H9 (cell line): Measurements from ENCODE around the gene SCN5A. TPM values are rescaled to one million over a fixed set of nuclear protein-coding genes. Genes with fewer than 3 reads are reported as not detected.

Experiments used
- DNase-seq: peaks from one replicate; pipeline ENCODE4 v3.0.0-alpha.2; 2017
- H2AFZ ChIP-seq: one replicate; pipeline ENCODE4 v1.6.1; 2013; ENCODE audit warnings: mild to moderate bottlenecking, low read length, control low read depth, moderate library complexity
- H2AK5ac ChIP-seq: 2 replicates; pipeline ENCODE4 v1.6.1; 2013; ENCODE audit warnings: low read length, control low read depth, mixed read lengths; ENCODE audit not compliant: insufficient read length
- H2BK120ac ChIP-seq: one replicate; pipeline ENCODE4 v1.6.1; 2013; ENCODE audit warnings: low read depth, mild to moderate bottlenecking, low read length, control low read depth, inconsistent platforms; ENCODE audit not compliant: poor library complexity, severe bottlenecking
- H2BK12ac ChIP-seq: 2 replicates; pipeline ENCODE4 v1.6.1; 2013; ENCODE audit warnings: low read length, control low read depth, mixed read lengths, low read depth; ENCODE audit not compliant: insufficient read length
- H2BK15ac ChIP-seq: 2 replicates; pipeline ENCODE4 v1.6.1; 2013; ENCODE audit warnings: low read depth, low read length, control low read depth
- H2BK20ac ChIP-seq: one replicate; pipeline ENCODE4 v1.6.1; 2013; ENCODE audit warnings: low read depth, mild to moderate bottlenecking, low read length, control low read depth, inconsistent platforms; ENCODE audit not compliant: poor library complexity, severe bottlenecking
- H2BK5ac ChIP-seq: 2 replicates; pipeline ENCODE4 v1.6.1; 2013; ENCODE audit warnings: low read length, control low read depth, mixed read lengths; ENCODE audit not compliant: insufficient read length
- H3K14ac ChIP-seq: 2 replicates; pipeline ENCODE4 v1.6.1; 2013; ENCODE audit warnings: low read length, control low read depth; ENCODE audit not compliant: insufficient read depth
- H3K18ac ChIP-seq: 2 replicates; pipeline ENCODE4 v1.6.1; 2013; ENCODE audit warnings: low read depth, mild to moderate bottlenecking, mixed read lengths, low read length, control low read depth; ENCODE audit not compliant: insufficient read length
- H3K23ac ChIP-seq: 2 replicates; pipeline ENCODE4 v1.6.1; 2013; ENCODE audit warnings: low read length, control low read depth, mixed read lengths, low read depth; ENCODE audit not compliant: insufficient read length
- H3K23me2 ChIP-seq: 2 replicates; pipeline ENCODE4 v1.6.1; 2013; ENCODE audit warnings: low read depth, mild to moderate bottlenecking, mixed read lengths, low read length, control low read depth; ENCODE audit not compliant: insufficient read length, poor library complexity, severe bottlenecking
- H3K27ac ChIP-seq: 2 replicates; pipeline ENCODE4 v1.5.1; 2013; ENCODE audit warnings: low read length, control low read depth, mixed read lengths, low read depth; ENCODE audit not compliant: insufficient read length
- H3K27me3 ChIP-seq: 2 replicates; pipeline ENCODE4 v1.6.1; 2013; ENCODE audit warnings: low read length, control low read depth, inconsistent platforms; ENCODE audit not compliant: insufficient read depth
- H3K4ac ChIP-seq: 2 replicates; pipeline ENCODE4 v1.6.1; 2013; ENCODE audit warnings: low read depth, mild to moderate bottlenecking, control low read depth, inconsistent platforms, low read length, moderate library complexity
- H3K4me1 ChIP-seq: 2 replicates; pipeline ENCODE4 v1.6.1; 2013; ENCODE audit warnings: low read length, control low read depth, inconsistent platforms; ENCODE audit not compliant: insufficient read depth
- H3K4me2 ChIP-seq: 2 replicates; pipeline ENCODE4 v1.6.1; 2013; ENCODE audit warnings: low read length, control low read depth, mixed read lengths; ENCODE audit not compliant: insufficient read length, insufficient read depth
- H3K56ac ChIP-seq: 2 replicates; pipeline ENCODE4 v1.6.1; 2013; ENCODE audit warnings: low read depth, mild to moderate bottlenecking, mixed read lengths, low read length, control low read depth; ENCODE audit not compliant: insufficient read length
- H3K79me1 ChIP-seq: 2 replicates; pipeline ENCODE4 v1.6.1; 2013; ENCODE audit warnings: low read depth, mild to moderate bottlenecking, moderate library complexity, low read length, control low read depth, inconsistent platforms; ENCODE audit not compliant: insufficient read depth, poor library complexity, severe bottlenecking
- H3K79me2 ChIP-seq: 2 replicates; pipeline ENCODE4 v1.6.1; 2013; ENCODE audit warnings: low read length, control low read depth, inconsistent platforms; ENCODE audit not compliant: insufficient read depth
- H3K9ac ChIP-seq: 2 replicates; pipeline ENCODE4 v1.6.1; 2013; ENCODE audit warnings: low read length, control low read depth, mixed read lengths; ENCODE audit not compliant: insufficient read length; ENCODE audit errors: extremely low read depth
- H3K9me3 ChIP-seq: one replicate; pipeline ENCODE4 v1.6.1; 2013; ENCODE audit warnings: low read depth, low read length, inconsistent platforms; ENCODE audit not compliant: control insufficient read depth
- H3T11ph ChIP-seq: one replicate; pipeline ENCODE4 v1.6.1; 2013; ENCODE audit warnings: mild to moderate bottlenecking, low read length, control low read depth, inconsistent platforms
- H4K20me1 ChIP-seq: one replicate; pipeline ENCODE4 v1.6.1; 2013; ENCODE audit not compliant: control insufficient read depth, insufficient read length, insufficient read depth
- H4K5ac ChIP-seq: 2 replicates; pipeline ENCODE4 v1.6.1; 2013; ENCODE audit warnings: low read depth, mild to moderate bottlenecking, mixed read lengths, low read length, control low read depth; ENCODE audit not compliant: insufficient read length
- H4K8ac ChIP-seq: replicated peaks from 2 replicates; pipeline ENCODE4 v1.6.1; 2013; ENCODE audit warnings: low read length, control low read depth, mixed read lengths, low read depth; ENCODE audit not compliant: insufficient read length
- H4K91ac ChIP-seq: 2 replicates; pipeline ENCODE4 v1.6.1; 2013; ENCODE audit warnings: low read depth, mild to moderate bottlenecking, moderate library complexity, mixed read lengths, low read length, control low read depth; ENCODE audit not compliant: insufficient read length
- H3K27ac Mint-ChIP-seq, 3 experiments: 2 replicates in 2 of 3; 3 replicates in 1 of 3; pipeline ENCODE4 v1.8.0; 2020 to 2021; ENCODE audit warnings: mixed read lengths in 3 of 3, mild to moderate bottlenecking in 1 of 3, moderate library complexity in 1 of 3
- H3K27me3 Mint-ChIP-seq: 2 replicates; pipeline ENCODE4 v1.8.0; 2021; ENCODE audit warnings: low read depth, mild to moderate bottlenecking, moderate library complexity, mixed read lengths
- H3K36me3 Mint-ChIP-seq, 3 experiments: 2 replicates in 2 of 3; 3 replicates in 1 of 3; pipeline ENCODE4 v1.8.0; 2020 to 2021; ENCODE audit warnings: low read depth in 3 of 3, mixed read lengths in 3 of 3; ENCODE audit not compliant: insufficient read depth in 1 of 3
- H3K4me1 Mint-ChIP-seq, 2 experiments: 2 replicates each; pipeline ENCODE4 v1.8.0; 2020; ENCODE audit warnings: mixed read lengths in 2 of 2
- H3K4me3 Mint-ChIP-seq, 2 experiments: 2 replicates in 1 of 2; 3 replicates in 1 of 2; pipeline ENCODE4 v1.8.0; 2020 to 2021; ENCODE audit warnings: mild to moderate bottlenecking in 2 of 2, mixed read lengths in 2 of 2, moderate library complexity in 1 of 2
- H3K9me3 Mint-ChIP-seq, 2 experiments: 2 replicates in 1 of 2; 3 replicates in 1 of 2; pipeline ENCODE4 v1.8.0; 2020; ENCODE audit warnings: mild to moderate bottlenecking in 2 of 2, mixed read lengths in 2 of 2, moderate library complexity in 1 of 2
- CTCF ChIP-seq: fragments of 200-600 bp; sonication (generic); conservative IDR thresholded peaks from 3 replicates; pipeline ENCODE4 v1.8.0; 2021; ENCODE audit warnings: antibody characterized with exemption, mild to moderate bottlenecking
- WGBS: extraction: QIAGEN DNeasy Blood & Tissue Kit; methylation state at CpG from one replicate; pipeline ENCODE4 v1.1.7; 2013; ENCODE audit warnings: missing lambda C conversion rate, low lambda C conversion rate, mixed read lengths; ENCODE audit not compliant: insufficient read length; ENCODE audit errors: extremely low coverage; 5-methylcytosine and 5-hydroxymethylcytosine counted together
- total RNA-seq: library from RNA; stranded (reverse); gene quantifications from 2 replicates; pipeline ENCODE4 v1.2.1, GENCODE V29; 2021

The SCN5A gene
- total RNA-seq, 1 experiment from 2014 or later, result 6.5 TPM

GRCh38 chr3:38534604-38535003 is 114.9 kb downstream of the SCN5A start:
- Histone ChIP-seq H2AK5ac (no peak overlapping the region), H3K23ac (no peak overlapping the region), H3K27ac (no peak overlapping the region), H2BK20ac (no peak overlapping the region), H2BK12ac (no peak overlapping the region), H3K79me2 (no peaks in the 10 kb centered on the region), H3K27me3 (no peaks in the 10 kb centered on the region), H3K4ac (no peak overlapping the region), H3K14ac (no peak overlapping the region), H3K9ac (no peak overlapping the region), H3K79me1 (no peaks in the 10 kb centered on the region), H4K5ac (no peak overlapping the region), H3K56ac (no peak overlapping the region), H2BK5ac (no peak overlapping the region), H3K9me3 (no peaks in the 10 kb centered on the region), H3K4me2 (no peak overlapping the region), H3K18ac (no peak overlapping the region), H4K8ac (no peak overlapping the region), H3K23me2 (no peaks in the 10 kb centered on the region), H3T11ph (no peak overlapping the region), H4K91ac (no peak overlapping the region), H4K20me1 (no peaks in the 10 kb centered on the region), H2BK15ac (no peak overlapping the region), H2AFZ (no peak overlapping the region), H3K4me1 (peaks cover 9% of the 10 kb centered on the region; the same call in 1 of the 2 replicates), H2BK120ac (no peak overlapping the region)
- DNase-seq, result no peak
- WGBS, result no CpG with 5 or more reads among the region's 7 CpGs
- peaks cover 42 to 54% of the 10 kb centered on the region in 2 experiments for H3K4me1 Mint-ChIP-seq
- H3K9me3 Mint-ChIP-seq, result peaks cover 15 to 22% of the 10 kb centered on the region in 2 experiments
- H3K36me3 Mint-ChIP-seq, result peaks cover 13 to 26% (median 16%) of the 10 kb centered on the region in 3 experiments
- H3K27ac Mint-ChIP-seq, result no peak overlapping the region
- TF ChIP-seq CTCF, result no peak; the same call in 2 of the 3 replicates
- no peaks in the 10 kb centered on the region for H3K27me3 Mint-ChIP-seq
- no peak overlapping the region for H3K4me3 Mint-ChIP-seq
